HG02571 (cell line): ENCODE measurements around the gene ZBTB25.
A peak's percentile ranks its signal among the peaks of the same experiment; 100 is the strongest.
"Not testable (repeated sequence)": the region's sequence is repeated elsewhere in the genome, so short reads cannot be mapped to it uniquely, and the experiment has no call there.

Experiments
- ATAC-seq: cut with Tn5 transposase; IDR thresholded peaks from one replicate; pipeline ENCODE4 v1.9.1; 2021; ENCODE audit warnings: mild to moderate bottlenecking, moderate library complexity; ENCODE audit not compliant: unreplicated experiment

ZBTB25 gene

DNA sequence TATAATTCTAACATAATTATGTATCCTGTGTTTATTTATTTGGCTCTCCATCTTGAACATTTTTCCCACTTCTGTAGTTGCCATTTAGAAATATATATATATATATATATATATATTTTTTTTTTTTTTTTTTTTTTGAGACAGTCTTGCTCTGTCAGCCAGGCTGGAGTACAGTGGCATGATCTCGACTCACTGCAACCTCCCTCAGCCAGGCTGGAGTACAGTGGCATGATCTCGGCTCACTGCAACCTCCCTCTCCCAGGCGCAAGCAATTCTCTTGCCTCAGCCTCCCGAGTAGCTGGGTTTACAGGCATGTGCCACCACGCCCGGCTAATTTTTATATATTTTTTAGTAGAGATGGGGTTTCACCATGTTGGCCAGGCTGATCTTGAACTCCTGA, 14.0 kb upstream of the ZBTB25 start:
- ATAC-seq = not testable (repeated sequence)

DNA sequence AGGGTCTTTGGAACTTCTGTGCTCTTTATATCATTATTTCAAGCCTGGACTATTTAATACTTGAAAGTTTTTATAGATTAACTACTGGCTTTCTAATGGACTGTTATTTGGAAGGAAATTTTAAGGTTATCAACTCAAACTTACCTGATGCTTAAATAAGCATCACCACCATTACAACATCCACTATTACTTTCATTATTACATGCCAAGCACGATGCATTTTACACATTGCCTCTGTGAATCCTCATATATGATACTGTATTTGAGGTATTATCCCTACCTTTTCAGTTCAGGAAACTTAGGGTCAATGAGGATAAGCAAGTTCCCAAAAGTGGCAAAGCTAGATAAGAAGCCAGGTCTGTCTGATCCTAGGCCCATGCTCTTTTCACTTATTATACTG, 13.3 kb upstream of the ZBTB25 start:
- ATAC-seq = no peak

DNA sequence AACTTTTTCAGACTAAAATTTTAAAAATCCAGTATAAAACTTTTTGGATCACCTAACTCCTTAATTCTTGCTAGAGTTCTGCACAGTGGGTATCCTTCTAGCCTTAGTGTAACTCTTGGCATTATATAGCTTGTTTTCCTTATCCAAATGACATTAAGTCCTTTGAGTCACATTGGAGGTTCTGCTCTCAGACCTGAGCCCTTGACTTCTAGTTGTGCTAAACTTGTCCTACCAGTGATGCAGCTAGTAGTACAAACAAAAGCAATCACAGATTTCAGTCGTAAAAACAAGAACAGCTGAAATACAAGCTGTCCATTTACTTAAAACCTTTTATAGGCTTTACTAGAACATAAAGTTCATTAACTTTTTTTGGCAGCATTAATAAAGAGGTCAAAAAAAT, 11.4 kb upstream of the ZBTB25 start:
- ATAC-seq = no peak

- no peak for ATAC-seq
Measured at GRCh38 chr14:64513271-64513670, 9.6 kb upstream of the ZBTB25 start.

DNA sequence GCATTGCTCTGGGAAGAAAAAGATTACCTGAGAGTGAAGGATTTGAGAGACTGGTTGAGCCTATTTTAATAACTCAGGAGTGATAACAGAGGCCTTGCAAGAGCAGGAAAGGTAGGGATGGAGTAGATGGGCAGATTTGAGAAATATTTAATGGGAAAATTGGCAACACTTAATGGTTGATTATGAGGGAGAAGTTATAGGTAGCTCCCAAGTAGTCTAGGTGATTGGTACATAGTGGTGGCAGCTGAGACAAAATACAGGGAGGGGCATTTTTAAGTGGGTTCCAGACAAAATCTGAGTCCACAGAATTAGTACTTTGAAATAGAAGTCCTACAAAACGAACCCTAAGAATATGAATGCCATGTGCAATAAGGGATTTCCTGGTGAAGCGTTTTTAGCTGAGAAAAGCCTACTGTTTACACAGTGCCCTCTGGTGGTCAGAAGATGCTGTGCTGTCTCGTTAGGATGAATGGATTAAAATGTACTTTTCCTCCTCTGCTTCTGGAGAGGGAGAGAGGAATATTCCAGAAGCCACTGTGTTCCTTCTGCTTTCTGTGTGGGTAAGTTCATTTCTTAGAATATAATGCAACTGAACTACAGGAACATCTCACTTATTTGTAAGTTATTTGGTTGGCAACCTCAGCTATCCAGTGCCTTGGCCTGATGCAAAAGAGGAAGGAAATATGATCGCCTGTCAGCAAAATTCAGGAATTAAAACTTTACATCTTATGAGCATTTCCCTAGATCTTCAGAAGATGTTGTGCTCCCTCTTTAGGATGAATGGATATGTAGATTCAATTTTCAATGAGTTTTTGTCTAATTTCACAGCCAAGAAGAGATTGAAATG, 7.4 kb upstream of the ZBTB25 start:
- peak; percentile 37 for ATAC-seq

DNA sequence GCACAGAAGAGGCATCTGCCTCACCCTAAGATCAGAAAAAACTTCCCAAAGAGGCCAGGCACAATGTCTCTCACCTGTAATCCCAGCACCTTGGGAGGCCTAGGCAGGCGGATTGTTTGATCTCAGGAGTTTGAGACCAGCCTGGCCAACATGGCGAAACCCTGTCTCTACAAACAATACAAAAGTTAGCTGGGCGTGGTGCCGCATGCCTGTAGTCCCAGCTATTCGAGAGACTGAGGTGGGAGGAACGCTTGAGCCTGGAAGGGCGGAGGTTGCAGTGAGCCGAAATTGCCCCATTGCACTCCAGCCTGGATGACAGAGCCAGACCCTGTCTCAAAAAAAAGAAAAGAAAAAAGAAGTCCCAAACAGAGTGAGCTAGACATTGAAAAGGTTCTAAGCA, 5.4 kb upstream of the ZBTB25 start:
- no peak for ATAC-seq

DNA sequence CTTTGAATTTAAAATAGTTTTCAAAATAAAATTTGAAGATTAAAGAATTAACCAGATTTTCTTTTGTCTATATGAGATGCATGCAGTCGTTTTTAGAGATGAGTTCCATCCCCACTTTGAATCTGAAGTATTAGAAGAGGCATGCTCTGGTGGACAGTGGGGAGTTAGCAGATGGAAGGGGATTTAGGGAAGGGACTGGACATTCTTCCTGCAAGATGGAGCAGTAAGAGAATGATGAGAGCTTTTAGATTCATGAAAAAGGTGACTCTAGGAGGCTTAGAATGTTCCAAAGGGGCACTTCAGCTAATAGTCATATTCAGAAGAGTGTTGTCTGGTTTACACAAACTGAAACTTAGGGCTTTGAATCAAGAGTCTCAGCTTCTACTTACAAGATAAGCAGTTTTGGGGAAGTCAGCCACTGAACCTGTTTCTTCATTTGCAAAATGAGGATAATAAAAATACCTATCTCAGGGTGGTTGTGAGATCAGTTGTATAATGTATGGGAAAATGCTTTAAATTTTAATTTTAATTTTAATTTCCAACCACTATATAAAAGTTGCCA, 4.7 kb upstream of the ZBTB25 start:
- ATAC-seq = no peak

GRCh38 chr14:64507376-64508156, 3.9 kb upstream of the ZBTB25 start:
- no peak for ATAC-seq

DNA sequence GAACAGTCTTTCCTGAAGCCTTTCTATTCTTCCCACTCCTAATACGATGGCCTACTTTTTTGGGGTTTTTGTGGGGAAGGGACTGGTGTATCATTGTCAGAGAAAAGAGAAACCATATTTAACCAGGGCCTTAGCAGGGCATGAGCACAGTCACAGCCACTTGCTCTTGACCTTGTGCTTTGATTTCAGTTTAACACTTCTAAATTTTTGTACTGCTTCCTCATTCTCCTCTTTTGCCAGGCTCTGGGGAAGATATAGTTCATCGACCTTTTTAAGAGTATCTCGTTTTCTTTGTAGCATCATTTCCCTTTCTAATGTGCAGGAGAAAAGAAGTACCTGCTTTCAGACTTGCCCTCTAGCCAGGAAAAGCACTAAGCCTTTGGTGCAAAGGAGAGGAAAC, 3.1 kb upstream of the ZBTB25 start:
- ATAC-seq = no peak

DNA sequence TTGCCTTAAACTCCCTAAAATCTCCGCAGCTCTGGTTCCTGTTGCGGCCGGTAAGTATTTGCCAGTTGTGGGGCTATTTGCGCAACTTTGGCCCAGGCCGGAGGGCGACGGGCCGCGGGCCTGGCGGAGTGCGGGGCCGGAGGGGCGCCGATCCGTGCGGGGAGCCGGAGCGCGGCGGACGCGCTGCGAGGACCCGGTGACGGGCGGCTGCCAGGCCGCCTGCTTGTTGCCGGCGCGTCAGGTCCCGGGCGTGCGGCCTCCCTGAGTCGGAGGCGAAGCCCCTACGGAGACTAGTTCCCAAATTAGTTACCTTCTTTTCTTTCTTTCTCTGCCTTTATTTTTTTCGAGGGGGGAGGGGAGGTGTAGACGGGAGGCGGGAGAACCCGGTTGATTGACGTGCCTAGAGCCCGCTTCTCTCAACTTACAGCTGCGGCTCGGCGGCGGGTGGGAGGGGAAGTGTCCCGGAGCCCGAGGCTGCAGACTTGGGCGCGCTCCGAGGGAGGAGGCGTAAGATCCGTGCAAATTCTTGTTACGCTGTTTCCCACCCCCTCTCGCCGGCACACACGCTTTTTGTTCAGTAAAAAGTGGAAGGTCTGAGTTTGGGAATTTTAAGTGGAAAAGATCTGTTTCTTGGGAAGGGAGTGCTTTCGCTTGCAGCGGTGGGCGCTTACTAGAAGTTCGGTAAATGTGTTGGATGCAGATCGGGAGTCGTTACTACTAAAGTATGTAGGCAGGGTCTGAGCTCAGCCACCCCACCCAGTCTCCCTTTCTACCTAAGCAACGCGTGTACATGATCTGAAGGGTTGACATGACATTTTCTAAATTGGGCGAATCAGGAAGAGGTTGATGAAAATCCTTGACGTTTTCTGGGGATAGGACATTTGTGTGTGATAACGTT, 1.5 kb upstream of the ZBTB25 start:
- peak; percentile 23 for ATAC-seq

GRCh38 chr14:64504310-64504896, 765 bp upstream of the ZBTB25 start, which contains the start of gene ZBTB1:
TSS of gene ZBTB1 (plus strand) at chr14:64504770. CDS start at chr14:64521505, 16,735 bp downstream.
- ATAC-seq = peak; percentile 18

DNA sequence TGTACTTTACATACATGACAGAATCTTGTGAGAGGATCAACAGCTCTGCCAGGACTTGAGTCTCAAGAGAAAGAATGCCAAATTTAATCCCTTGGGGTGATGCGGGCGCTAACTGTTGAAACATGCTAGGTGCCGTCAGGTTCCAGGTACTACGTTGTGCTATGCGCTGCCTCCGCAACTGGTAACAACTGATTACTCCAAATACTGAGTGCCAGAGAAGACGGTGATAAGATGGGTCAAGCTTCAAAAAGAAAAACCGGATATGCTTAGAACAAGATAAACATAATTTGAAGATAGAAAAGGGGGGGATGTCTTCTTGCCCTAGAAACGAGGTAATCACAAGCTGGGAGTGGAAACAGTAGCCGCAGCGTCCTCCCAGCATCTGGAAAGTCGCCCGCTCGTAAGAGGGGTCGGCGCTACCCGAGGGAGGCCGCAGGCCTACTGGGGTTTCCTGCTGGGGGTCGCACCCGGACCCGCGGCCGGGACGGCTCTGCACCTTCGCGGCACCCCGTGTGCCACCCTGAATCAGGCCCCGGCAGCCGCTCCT, 678 bp downstream of the ZBTB25 start:
- ATAC-seq = no peak

DNA sequence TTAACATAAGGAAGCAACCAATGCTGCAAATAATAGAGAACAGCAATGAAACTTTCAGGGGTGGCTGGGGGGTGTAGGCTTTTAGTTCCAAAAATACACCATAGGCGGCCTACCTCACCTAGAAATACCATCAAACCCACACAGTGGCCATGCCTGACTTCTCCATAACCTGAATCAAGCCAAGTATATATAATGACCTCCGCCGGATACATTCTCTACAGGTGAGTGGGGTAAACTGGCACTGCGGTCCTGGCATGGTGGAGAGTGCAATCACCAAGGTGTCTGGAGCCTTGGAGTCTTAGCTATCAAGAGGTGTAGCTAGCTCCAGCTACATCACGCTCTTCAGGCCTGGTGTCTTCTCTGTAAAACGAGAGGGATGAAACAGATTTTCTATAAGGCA, 1.2 kb downstream of the ZBTB25 start:
- no peak for ATAC-seq

- no peak for ATAC-seq
Measured at GRCh38 chr14:64501411-64502171, 2.0 kb downstream of the ZBTB25 start.

GRCh38 chr14:64500088-64500487, 3.5 kb downstream of the ZBTB25 start:
- no peak for ATAC-seq

- ATAC-seq = no peak
Measured at GRCh38 chr14:64496764-64497163, 6.9 kb downstream of the ZBTB25 start.

- no peak for ATAC-seq
Measured at GRCh38 chr14:64495252-64495651, 8.4 kb downstream of the ZBTB25 start.

- ATAC-seq = no peak
Measured at GRCh38 chr14:64493455-64493854, 10.2 kb downstream of the ZBTB25 start.

DNA sequence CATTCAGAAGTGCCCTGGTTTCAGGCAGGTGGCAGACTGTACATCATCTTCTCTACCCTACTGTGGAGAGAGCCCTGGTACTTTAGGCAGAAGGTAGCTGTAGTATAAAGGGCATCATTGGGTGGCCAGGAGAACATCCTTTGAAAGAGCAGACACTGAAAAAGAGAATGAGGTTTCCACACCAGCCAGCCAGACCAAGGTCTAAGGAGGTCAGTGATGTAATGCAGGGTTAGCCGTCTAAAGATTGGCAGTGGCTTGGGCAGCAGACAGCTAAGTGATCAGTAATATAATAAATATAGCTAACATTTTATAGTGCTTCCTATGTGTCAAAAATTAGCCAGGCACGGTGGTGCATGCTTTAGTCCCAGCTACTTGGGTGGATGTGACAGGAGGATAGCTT, 12.0 kb downstream of the ZBTB25 start:
- no peak for ATAC-seq
